MM.1S (cell line): ENCODE results near the gene CADPS.

Experiments
- EZH2 ChIP-seq: fragments of 300-600 bp; sonication (generic); optimal IDR thresholded peaks from 2 replicates; pipeline ENCODE3; 2017; ENCODE audit warnings: low read depth, mild to moderate bottlenecking, antibody characterized with exemption, low read length, mixed read lengths
- TF ChIP-seq, protein P1 (sequence below): fragments of 300-600 bp; sonication (generic); IDR thresholded peaks from 2 replicates; pipeline ENCODE4 v1.5.1; 2016; ENCODE audit warnings: antibody characterized with exemption, low read length, mixed read lengths

GRCh38 chr3:62823461-62824050 lies 51.7 kb downstream of the CADPS start:
- TF ChIP-seq, protein P1, sequence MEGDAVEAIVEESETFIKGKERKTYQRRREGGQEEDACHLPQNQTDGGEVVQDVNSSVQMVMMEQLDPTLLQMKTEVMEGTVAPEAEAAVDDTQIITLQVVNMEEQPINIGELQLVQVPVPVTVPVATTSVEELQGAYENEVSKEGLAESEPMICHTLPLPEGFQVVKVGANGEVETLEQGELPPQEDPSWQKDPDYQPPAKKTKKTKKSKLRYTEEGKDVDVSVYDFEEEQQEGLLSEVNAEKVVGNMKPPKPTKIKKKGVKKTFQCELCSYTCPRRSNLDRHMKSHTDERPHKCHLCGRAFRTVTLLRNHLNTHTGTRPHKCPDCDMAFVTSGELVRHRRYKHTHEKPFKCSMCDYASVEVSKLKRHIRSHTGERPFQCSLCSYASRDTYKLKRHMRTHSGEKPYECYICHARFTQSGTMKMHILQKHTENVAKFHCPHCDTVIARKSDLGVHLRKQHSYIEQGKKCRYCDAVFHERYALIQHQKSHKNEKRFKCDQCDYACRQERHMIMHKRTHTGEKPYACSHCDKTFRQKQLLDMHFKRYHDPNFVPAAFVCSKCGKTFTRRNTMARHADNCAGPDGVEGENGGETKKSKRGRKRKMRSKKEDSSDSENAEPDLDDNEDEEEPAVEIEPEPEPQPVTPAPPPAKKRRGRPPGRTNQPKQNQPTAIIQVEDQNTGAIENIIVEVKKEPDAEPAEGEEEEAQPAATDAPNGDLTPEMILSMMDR = no peak
- TF ChIP-seq EZH2 = no peak
